Tibial nerve (tissue), 4 donors: Measurements from ENCODE around the gene TAF1. TPM values are rescaled to one million over a fixed set of nuclear protein-coding genes. Genes with fewer than 3 reads are reported as not detected.
"Not testable (repeated sequence)": the region's sequence is repeated elsewhere in the genome, so short reads cannot be mapped to it uniquely, and the experiment has no call there.

Source experiments
- DNase-seq, 2 donors: peaks; one replicate each; pipeline ENCODE4 v3.0.0-alpha.2; 2019; ENCODE audit warnings: low spot score in 2 of 2
- H3K27ac ChIP-seq, 4 donors: fragments of 200-600 bp; sonication (generic) in 3 of 4; one replicate each; pipeline ENCODE4 v1.5.1; 2017 to 2019; ENCODE audit warnings: mild to moderate bottlenecking in 1 of 4
- H3K27me3 ChIP-seq, 2 donors: fragments of 200-600 bp; sonication (generic) in 1 of 2; one replicate each; pipeline versions ENCODE4 v1.5.1 to v1.6.0; 2017 to 2019
- H3K36me3 ChIP-seq, 3 donors: fragments of 200-600 bp; sonication (generic); one replicate each; pipeline ENCODE4 v1.5.1; 2018 to 2019
- H3K4me1 ChIP-seq, 4 donors: fragments of 200-600 bp; sonication (generic) in 3 of 4; one replicate each; pipeline ENCODE4 v1.5.1; 2017 to 2019
- H3K4me3 ChIP-seq, 4 donors: fragments of 200-600 bp; sonication (generic) in 3 of 4; one replicate each; pipeline ENCODE4 v1.5.1; 2017 to 2019; ENCODE audit warnings: mild to moderate bottlenecking in 1 of 4, moderate library complexity in 1 of 4
- H3K9me3 ChIP-seq, 4 donors: fragments of 200-600 bp; sonication (generic) in 3 of 4; one replicate each; pipeline ENCODE4 v1.5.1; 2017 to 2019
- EP300 ChIP-seq, 2 donors: sonication (generic); formaldehyde crosslinking; IDR thresholded peaks; one replicate each; pipeline ENCODE4 v1.6.1; 2017; ENCODE audit warnings: antibody characterized with exemption in 2 of 2, mild to moderate bottlenecking in 1 of 2
- POLR2A ChIP-seq, 2 donors: fragments of 450-650 bp; IDR thresholded peaks; one replicate each; pipeline ENCODE4 v1.6.1; 2017; ENCODE audit warnings: antibody characterized with exemption in 2 of 2, mild to moderate bottlenecking in 2 of 2, moderate library complexity in 2 of 2
- WGBS, 2 donors: methylation state at CpG; one replicate each; pipeline ENCODE4 v1.1.5; 2018; 5-methylcytosine and 5-hydroxymethylcytosine counted together
- total RNA-seq, 4 donors: library from RNA; depleted of rRNA; stranded (reverse); fragments of >200 nt; gene quantifications; one replicate each; pipeline ENCODE4 v1.1.0, GENCODE V29; 2016
- TF ChIP-seq, protein P1 (sequence below), 5 experiments: fragments of 200-600 bp in 3 of 5; fragments of 450-650 bp in 2 of 5; sonication (generic) in 3 of 5; IDR thresholded peaks; one replicate each; pipeline ENCODE4 v1.5.1; 2016 to 2019; ENCODE audit warnings: antibody characterized with exemption in 5 of 5, mild to moderate bottlenecking in 3 of 5, moderate library complexity in 2 of 5

Gene TAF1
- total RNA-seq, 4 donors from 2014 or later, result 49.6 to 75.6 (median 69.9) TPM

DNA sequence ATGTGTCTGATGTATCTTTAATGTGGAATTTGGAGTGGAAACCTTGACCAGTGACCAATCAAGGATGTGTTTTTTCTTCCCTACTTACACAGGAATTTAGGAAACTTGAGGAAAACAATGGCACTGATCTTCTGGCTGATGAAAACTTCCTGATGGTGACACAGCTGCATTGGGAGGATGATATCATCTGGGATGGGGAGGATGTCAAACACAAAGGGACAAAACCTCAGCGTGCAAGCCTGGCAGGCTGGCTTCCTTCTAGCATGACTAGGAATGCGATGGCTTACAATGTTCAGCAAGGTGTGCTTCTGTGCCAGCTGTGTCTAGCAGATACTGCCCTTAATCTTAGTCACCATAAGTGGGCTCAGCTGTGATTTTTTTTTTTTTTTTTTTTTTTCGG lies 12.6 kb downstream of the TAF1 start:
- Histone ChIP-seq H3K36me3 (peaks cover 0 to 96% (median 3%) of the 10 kb centered on the region in 3 donors), H3K4me1 (no peaks in the 10 kb centered on the region), H3K4me3 (no peak overlapping the region), H3K27me3 (no peaks in the 10 kb centered on the region), H3K27ac (no peak overlapping the region), H3K9me3 (no peaks in the 10 kb centered on the region)
- WGBS, 2 donors, result 87 to 100% methylated on average over 2 to 3 of the region's 3 CpGs
- DNase-seq, result no peak
- no peak for TF ChIP-seq POLR2A (IDR thresholded peaks at IDR 0.05)
- TF ChIP-seq, protein P1, sequence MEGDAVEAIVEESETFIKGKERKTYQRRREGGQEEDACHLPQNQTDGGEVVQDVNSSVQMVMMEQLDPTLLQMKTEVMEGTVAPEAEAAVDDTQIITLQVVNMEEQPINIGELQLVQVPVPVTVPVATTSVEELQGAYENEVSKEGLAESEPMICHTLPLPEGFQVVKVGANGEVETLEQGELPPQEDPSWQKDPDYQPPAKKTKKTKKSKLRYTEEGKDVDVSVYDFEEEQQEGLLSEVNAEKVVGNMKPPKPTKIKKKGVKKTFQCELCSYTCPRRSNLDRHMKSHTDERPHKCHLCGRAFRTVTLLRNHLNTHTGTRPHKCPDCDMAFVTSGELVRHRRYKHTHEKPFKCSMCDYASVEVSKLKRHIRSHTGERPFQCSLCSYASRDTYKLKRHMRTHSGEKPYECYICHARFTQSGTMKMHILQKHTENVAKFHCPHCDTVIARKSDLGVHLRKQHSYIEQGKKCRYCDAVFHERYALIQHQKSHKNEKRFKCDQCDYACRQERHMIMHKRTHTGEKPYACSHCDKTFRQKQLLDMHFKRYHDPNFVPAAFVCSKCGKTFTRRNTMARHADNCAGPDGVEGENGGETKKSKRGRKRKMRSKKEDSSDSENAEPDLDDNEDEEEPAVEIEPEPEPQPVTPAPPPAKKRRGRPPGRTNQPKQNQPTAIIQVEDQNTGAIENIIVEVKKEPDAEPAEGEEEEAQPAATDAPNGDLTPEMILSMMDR (IDR thresholded peaks at IDR 0.05), result no peak
- no peak for TF ChIP-seq EP300 (IDR thresholded peaks at IDR 0.05)

DNA sequence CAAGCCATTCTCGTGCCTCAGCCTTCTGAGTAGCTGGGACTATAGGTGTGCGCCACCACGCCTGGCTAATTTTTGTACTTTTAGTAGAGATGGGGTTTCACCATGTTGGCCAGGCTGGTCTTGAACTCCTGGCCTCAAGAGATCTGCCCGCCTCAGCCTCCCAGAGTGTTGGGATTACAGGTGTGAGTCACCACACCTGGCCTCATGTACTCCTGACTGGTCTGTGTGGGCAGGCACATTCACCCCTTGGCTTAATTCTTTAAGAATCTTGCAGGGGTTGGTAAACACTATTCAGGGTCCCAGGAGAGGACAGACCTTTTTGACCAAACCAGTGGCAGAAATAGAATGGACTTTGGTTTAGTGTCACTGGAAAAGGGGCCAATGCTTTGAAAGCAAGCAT lies 25.6 kb downstream of the TAF1 start:
- not testable (repeated sequence) for H3K27me3 ChIP-seq, H3K9me3 ChIP-seq, H3K4me3 ChIP-seq, DNase-seq, H3K27ac ChIP-seq, H3K4me1 ChIP-seq
- WGBS, 2 donors, result 85 to 100% methylated on average over 4 of the region's 4 CpGs
- H3K36me3 ChIP-seq, result peaks cover 0 to 89% (median 4%) of the 10 kb centered on the region in 3 donors

DNA sequence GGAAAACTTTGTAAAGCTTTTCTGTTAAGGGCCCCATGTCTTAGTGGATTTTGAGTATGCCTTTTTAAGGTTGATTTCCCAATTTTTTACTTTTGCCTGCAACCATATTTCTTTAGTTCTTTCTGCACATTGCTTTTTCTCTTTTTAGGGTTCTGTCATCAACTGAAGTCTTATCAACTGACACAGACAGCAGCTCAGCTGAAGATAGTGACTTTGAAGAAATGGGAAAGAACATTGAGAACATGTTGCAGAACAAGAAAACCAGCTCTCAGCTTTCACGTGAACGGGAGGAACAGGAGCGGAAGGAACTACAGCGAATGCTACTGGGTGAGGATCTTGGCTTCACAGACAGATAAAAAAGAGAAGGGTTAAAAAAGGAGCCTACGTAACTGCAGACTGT lies 27.8 kb downstream of the TAF1 start:
- DNase-seq, result no peak
- Histone ChIP-seq H3K4me1 (no peaks in the 10 kb centered on the region), H3K27ac (no peak overlapping the region), H3K27me3 (no peaks in the 10 kb centered on the region), H3K4me3 (no peak overlapping the region), H3K9me3 (no peaks in the 10 kb centered on the region), H3K36me3 (peaks cover 0 to 91% (median 4%) of the 10 kb centered on the region in 3 donors)
- WGBS, 2 donors, result 87 to 97% methylated on average over 5 of the region's 5 CpGs
- TF ChIP-seq EP300 (IDR thresholded peaks at IDR 0.05) (no peak), POLR2A (IDR thresholded peaks at IDR 0.05) (no peak)
- TF ChIP-seq, protein P1 (IDR thresholded peaks at IDR 0.05), result no peak

DNA sequence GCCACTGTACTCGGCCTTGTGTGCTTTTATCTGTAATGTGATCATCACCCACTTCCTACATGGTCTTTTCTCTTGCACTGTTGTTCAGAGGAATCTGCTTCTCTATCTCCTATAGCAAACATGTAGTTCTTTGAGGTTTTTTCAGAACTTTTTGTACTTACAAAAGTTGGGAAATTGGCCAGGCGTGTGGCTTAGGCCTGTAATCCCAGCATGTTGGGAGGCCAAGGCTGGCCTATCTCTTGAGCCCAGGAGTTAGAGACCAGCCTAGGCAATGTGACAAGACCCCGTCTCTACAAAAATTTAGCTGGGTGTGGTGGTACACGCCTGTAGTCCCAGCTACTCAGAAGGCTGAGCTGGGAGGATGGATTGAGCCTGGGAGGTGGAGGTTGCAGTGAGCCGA lies 30.4 kb downstream of the TAF1 start:
- peaks cover 0 to 89% (median 4%) of the 10 kb centered on the region in 3 donors for H3K36me3 ChIP-seq
- TF ChIP-seq POLR2A (IDR thresholded peaks at IDR 0.05) (no peak), EP300 (IDR thresholded peaks at IDR 0.05) (no peak)
- TF ChIP-seq, protein P1 (IDR thresholded peaks at IDR 0.05), result no peak
- DNase-seq, result no peak
- H3K27me3 ChIP-seq, result no peaks in the 10 kb centered on the region
- H3K4me1 ChIP-seq, result no peaks in the 10 kb centered on the region
- WGBS, 2 donors, result 75 to 98% methylated on average over 5 of the region's 5 CpGs
- no peaks in the 10 kb centered on the region for H3K9me3 ChIP-seq
- H3K27ac ChIP-seq, result no peak overlapping the region
- no peak overlapping the region for H3K4me3 ChIP-seq

DNA sequence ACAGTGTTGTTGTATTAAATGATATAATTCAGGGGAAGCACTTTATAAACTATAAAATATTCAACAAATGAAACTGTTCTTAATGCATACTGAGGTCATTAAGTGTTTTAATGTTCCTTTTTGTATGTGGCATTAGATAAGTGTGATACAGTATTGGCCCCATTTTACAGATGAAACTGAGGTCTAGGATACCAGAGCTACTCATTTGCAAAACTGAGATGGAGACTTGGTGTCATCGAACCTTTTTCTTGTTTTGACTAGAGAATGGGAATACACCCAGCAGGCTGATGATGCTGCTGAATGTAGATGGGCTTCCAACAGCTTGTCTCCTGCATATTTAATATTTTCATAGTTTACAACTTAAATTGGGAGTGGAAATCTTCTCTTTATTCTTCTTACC lies 34.6 kb downstream of the TAF1 start:
- no peak for DNase-seq
- Histone ChIP-seq H3K27ac (no peak overlapping the region), H3K27me3 (no peaks in the 10 kb centered on the region), H3K36me3 (peaks cover 0 to 87% (median 0%) of the 10 kb centered on the region in 3 donors), H3K4me3 (no peak overlapping the region), H3K4me1 (no peaks in the 10 kb centered on the region), H3K9me3 (no peaks in the 10 kb centered on the region)
- TF ChIP-seq POLR2A (IDR thresholded peaks at IDR 0.05), result no peak
- TF ChIP-seq EP300 (IDR thresholded peaks at IDR 0.05), result no peak
- TF ChIP-seq, protein P1 (IDR thresholded peaks at IDR 0.05), result no peak
- 82 to 96% methylated on average over 1 of the region's 1 CpG for WGBS, 2 donors

DNA sequence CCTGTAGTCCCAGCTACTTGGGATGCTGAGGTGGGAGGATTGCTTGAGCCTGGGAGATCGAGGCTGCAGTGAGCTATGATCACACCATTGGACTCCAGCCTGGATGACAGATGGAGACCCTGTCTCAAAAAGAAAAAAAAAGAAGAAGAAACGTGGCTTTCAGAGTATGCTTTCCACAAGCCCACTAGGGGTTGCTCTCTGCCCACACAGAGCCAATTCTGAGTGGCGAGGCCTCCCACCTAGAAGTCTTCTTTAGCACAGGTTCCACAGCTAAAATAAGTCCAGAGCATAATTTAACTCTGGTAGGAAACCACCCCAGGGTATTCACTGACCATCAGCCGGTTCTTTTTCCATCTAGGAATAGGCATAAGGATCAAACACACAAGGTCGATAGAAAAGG lies 50.1 kb downstream of the TAF1 start:
- not testable (repeated sequence) for H3K4me3 ChIP-seq, H3K27me3 ChIP-seq, H3K9me3 ChIP-seq, H3K27ac ChIP-seq, H3K4me1 ChIP-seq, DNase-seq
- peaks cover 0 to 42% (median 0%) of the 10 kb centered on the region in 3 donors for H3K36me3 ChIP-seq
- WGBS, 2 donors, result 76% methylated on average over 4 of the region's 5 CpGs; no CpG with 5 or more reads in 1 of the 2 donors
